HG03103 (cell line): Measurements from ENCODE around the gene LRP1B.
"Not testable (repeated sequence)": the region's sequence is repeated elsewhere in the genome, so short reads cannot be mapped to it uniquely, and the experiment has no call there.

ENCODE experiments used
- ATAC-seq: cut with Tn5 transposase; IDR thresholded peaks from one replicate; pipeline ENCODE4 v1.9.1; 2021; ENCODE audit warnings: low read depth; ENCODE audit not compliant: unreplicated experiment

LRP1B gene

DNA sequence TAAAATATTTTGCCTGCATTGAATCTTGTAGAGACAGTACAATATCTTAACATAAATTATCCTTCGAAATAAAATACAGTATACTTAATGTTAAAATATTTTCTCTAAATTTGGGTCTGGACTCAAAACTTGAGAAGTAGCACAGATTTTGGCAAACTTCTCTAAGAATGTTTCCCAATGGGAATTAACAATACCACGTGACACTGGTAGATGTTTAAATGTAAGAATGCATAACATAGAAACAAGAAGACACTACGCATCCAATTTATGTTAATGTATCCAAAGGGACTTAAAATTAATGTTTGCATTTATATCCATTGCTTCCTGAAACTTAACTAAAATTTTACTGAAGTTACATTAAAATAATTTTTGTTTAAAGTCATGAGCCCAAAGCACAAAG is 1460.9 kb downstream of the LRP1B start:
- ATAC-seq, result no peak

DNA sequence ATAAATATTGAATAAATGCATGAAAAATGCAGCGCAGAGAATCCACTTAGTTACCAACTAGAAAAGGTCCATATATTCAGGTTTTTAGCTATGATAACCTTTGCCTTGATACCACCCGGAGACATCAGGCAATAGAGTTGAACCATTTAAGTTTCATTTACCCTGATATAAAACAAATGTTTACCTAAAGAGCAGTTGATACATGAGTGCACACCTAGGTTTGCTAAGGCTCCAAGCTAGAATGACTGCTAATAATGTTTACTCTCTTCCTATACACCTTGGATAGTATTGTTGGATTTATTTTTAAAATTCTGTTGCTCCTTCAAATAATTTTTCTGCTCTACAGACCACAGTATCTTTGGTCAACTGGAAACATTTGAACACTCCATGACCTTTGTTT is 1463.6 kb downstream of the LRP1B start:
- ATAC-seq, result no peak

DNA sequence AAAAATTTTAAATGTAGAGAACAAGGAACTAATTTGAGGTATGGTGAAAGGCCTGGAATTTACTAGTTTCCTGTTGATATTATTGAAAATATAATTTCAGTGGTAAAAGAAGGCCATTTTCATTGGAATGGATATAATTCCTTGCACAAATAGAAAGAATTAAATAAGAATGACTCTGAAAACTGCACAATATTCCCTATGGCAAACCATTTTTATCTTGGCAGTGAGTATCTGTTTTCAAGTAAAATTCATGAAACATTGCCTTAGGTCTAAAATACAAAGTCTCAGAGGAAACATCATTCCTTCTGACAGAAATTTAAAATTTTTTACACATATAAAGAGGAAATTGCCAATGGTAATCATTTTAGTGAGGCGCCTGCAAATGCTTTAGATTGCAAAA is 1468.3 kb downstream of the LRP1B start:
- no peak for ATAC-seq

DNA sequence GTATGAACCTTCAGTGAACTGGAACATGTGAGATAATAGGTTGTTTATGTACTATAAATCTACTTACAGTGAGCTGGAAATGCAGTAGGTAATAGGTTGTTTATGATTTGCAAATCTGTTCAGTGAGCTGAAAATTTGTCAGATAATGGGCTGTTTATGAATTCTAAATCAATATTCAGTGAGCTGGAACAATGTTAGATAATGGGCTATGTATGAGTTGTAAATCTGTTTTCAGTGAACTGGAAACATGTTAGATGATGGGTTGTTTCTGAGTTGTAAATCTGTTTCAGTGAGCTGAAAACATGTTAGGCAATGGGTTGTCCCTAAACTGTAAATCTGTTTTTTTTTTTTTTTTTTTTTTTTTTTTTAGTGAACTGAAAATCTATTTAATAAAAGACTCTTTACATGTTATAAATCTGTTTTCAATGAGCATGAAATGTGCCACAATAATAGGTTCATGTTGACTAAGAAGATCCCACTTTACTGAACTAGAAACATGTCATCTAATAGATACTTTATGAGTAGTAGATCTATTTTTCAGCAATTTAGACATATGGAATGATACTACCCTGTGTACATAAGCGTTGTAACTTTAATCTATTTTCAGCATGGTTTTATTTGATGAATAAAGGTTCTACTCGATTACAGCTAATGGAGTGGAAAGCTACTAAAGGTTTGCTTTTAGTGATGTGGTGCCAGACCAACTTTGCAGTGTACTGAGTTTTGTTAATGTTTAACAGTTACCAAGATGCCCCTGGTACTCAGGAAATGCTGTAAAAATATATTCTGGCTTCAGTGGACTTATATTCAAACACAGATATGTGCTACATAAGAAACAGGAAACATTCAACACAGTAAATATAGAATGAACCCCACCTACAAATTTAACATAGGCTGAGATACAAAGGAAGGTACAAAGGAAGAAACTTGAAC is 1471.8 kb downstream of the LRP1B start:
- ATAC-seq, result no peak

DNA sequence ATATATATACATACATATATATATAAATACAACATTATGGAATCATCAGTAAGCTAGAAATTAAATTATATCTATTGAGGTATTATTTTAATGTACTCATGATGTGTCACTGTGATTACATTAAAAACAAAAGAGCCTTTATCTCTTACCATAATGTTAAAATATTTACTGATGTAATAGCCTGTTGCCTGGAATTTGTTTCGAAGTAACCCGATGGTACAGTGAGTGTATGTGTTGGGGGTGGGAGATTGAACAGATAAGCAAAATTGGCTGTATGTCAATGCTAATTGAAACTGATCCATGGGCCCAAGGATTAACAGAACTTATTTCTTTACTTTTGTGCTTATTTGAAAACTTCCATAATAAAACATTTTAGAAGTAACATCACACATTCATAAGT is 1473.2 kb downstream of the LRP1B start:
- ATAC-seq, result no peak

DNA sequence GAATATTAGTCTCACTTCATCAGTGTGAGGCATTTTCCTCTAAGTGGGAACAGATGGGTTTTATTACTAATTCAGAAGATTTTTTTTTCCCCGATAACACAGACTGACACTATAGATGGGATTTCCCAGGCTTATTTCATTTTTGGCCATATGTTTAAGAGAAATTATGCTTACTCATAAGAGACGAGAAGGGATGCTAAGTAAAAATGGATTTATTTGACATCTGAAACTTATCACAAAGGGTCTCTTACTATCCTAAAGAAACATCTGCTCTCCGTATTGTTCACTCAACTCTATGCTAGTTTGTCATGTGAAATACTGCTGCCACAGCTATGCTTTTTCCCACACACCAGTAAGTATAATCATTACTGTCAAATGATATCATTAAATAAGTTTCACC is 1476.3 kb downstream of the LRP1B start:
- no peak for ATAC-seq

DNA sequence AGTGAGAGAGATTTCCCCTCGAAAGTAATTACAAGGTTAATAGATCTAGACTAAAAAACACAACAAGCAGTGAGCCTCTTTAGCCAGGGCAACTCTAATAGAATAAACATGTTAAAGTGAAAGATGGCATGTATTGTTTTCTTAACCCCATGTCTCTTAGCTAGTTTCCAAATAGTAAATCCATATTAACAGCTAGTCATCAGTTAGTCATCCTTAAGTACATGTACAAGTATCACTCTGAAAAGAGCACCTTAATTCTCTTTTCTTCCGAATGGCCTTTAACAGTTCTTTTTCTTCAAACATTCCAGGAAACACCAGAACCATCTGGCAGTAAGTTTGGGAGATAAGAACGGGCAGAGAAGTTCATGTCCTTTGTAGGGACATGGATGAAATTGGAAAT is 1480.0 kb downstream of the LRP1B start:
- ATAC-seq, result no peak

DNA sequence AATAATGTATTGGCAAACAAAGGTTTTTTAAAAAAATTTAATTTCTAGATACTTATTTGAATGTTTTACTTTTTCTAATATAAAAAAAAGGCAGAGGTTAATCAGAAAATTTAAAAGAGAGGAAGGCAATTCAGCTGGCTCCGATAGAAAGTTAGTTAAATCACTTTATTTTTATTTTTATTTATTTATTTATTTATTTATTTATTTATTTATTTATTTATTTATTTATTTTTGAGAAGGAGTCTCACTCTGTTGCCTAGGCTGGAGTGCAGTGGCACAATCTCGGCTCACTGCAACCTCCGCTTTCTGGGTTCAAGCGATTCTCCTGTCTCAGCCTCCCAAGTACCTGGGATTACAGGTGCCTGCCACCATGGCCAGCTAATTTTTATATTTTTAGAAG is 1480.7 kb downstream of the LRP1B start:
- not testable (repeated sequence) for ATAC-seq

DNA sequence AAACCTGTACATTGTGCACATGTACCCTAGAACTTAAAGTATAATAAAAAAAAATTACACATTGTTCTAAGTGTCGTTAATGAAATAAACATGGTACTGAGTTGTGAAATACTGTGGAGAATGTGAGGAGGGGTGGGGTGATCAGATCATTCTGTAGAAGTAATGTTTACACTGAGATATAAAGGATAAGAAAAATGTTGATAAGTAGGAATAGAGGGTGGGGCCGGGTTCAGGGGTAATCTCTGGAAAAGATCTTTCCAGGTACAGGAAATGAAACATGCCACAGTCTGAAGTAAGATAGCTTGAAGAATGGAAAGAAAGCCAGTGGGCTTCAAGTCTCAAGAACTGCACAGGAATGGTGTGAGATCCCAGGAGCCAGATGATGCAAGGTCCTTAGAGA is 1482.4 kb downstream of the LRP1B start:
- no peak for ATAC-seq

DNA sequence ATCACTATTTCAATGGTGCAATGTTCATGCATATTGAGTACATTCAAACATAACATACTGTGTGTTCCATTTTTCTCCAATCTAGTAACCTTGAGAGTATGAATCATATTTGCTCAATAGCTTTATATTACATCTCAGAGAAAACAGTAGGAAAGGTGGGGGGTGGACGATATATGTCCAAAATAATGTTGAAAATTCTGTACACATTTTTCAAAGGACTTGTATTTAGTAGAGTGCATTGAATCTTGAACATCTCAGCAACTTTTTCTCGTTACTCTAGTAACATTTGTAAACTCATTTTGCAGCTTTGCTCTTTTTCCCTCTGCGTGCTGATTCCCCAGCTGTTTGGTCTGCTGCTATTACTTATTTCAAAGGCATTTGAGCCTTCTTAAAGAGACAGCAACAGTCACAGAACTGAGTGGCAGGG is 1487.0 kb downstream of the LRP1B start:
- ATAC-seq, result no peak

DNA sequence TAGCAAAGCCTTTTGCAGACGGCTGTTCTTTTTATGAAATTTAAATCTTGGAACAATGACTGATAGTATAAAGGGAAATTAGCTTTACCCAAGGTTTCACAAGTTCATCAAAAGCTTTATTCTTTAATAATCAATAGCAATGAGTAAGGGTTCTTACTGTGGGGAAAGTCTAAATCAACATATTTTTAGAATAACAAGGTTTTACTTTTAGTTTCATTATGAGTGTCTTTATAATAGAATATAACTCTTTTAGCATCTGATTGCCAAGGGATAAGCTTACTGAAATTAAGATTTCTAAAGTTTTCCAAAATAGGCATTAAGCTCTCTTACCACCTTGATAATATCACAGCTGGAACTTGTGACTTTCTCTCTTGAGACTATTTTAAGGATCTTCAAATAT is 1489.7 kb downstream of the LRP1B start:
- ATAC-seq, result no peak

DNA sequence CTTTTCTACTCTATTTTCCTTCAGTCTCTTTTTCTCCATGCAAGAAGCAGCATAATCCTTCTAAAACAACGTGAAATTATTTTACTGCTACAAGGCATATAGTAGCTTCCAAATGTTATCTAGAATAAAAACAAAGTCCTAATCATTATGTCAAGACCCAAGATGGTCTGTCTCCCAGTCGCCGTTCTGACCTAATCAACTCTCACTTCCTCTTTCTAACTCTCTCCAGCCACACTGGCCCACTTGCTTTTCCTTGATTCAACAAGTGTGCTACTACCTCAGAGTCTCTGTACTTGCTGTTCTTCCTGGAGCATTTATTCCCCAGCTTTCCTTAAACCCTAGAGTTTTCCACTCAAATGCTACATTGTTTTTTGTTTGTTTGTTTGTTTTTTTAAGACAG is 1491.2 kb downstream of the LRP1B start:
- ATAC-seq, result peak; percentile 77

DNA sequence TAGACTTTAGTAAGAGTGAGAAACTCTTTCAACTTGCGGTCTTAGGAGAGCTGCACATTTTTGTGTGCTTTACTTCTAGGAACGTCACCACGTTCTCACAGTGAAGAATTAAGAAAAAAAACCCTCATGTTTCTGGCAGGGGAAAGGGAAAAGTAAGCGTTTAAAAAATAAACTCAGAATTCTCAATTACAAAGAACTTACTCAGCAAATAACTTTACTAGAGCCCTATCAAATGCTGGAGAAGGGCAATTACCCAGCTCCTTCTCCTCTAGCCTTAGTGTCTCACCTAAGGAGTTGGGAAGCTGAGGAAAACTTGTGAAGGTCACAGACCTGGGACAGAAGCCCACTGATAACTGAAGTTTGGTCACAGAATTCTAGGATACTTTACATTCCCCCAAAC is 1500.3 kb downstream of the LRP1B start:
- no peak for ATAC-seq

DNA sequence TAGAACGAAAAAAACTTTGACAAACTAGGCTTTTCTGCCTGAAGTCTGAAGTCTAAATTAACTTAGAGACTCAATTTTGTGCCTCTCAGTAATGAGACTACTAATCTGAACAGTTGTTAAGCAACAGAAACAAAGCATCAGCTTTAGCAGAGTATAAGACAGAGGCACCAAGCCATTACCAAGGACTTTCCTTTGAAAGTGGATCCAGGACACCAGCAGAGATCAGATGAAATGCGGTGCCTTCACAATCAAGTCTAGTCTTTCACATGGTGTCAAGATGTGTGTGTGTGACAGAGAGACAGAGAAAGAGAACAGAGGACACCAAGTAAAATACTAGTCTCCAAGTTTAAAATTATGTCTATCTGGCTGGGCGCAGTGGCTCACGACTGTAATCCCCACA is 1502.9 kb downstream of the LRP1B start:
- no peak for ATAC-seq

DNA sequence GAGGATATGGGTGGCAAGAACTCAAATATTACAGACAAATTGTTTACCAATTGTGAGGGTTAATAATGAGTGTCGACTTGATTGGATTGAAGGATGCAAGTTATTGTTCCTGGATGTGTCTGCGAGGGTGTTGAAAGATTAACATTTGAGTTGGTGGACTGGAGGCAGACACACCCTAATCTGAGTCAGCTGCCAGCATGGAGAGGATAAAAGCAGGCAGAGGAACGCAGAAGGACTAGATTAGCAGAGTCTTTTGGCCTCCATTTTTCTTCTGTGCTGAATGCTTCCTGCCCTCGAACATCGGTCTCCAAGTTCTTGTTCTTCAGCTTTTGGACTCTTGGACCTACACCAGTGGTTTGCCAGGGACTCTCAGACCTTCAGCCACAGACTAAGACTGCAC is 1503.7 kb downstream of the LRP1B start:
- no peak for ATAC-seq

DNA sequence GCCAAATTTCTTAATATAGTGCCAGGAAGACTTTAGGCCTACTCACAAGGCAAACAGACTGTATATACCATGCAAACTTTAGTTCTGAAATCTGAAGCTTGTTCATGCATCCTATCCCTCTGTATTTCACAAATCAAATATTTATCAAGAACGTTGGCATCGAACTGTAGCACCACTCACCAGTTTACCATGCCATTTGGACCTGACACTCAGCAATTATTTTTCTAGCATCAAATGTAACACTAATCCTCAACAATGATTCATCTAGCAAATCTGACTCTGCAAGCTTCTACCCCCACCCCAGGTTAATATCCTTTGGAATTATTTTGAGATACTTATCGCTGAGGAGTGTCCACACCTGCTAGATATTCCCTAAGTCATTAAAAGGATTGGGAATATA is 1506.6 kb downstream of the LRP1B start:
- ATAC-seq, result no peak

DNA sequence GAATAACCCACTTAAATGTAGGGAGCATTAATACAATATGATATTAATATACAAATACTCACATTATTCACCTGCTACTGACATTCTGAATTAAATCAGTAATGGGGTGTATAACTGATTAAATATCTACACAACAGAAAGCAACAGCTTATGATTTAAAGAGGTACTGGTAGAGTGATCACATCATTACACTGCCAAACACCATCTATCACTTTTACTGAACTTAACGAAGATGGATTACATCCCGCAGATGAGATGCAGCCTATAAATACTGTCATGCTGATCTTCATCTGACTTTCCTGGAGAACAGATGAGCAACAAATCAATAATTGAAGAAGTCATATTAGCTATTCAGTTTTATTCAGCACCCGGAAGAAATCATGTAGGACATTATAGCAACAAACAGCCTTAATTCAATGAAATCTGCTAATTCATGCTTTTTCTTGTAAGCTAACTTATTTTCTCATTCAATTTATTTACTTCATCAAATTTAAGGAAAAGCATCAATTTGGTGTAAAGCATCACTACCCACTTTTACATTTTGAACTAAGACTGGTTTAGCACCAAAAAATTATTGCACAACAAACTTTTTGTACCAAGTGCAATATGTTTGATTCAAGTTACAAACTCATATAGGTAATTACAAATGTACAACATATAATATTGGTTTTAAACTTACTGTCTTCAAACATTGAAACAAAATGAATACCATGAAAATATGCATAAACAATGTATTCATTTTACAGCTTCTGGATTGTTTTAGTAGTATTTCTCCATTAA is 1509.0 kb downstream of the LRP1B start:
- no peak for ATAC-seq

DNA sequence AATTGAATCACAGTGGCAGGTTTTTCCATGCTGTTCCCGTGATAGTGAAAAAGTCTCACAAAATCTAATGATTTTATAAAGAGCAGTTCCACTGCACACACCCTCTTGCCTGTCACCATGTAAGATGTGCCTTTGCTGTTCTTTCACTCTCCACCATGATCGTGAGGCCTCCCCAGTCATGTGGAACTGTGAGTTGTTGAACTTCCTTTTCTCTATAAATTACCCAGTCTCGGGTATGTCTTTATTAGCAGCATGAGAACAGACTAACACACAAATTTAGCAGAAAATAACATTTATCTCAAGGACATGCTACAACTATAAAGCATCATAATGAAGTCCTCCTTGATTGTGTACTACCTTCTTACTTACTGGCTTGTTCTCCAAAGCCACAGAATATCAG is 1526.0 kb downstream of the LRP1B start:
- ATAC-seq, result no peak

DNA sequence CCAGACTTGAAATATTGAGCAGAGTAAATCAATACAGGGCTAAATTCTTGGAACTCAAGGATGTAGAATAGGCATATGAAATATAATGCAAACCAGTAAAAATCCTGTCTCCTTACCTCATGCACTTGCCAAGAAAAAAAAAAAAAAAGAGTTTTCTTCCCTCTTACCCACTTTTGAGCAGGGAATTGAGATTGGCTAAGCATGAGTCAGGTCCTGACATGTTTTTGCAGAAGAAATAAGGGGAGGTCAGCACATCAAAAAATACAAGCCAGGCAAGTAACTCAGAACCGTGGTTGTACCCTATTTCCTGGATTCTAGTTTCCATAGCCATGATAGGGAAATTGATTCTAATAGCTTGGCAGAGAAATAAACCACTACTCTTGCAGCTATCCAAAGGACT is 1526.7 kb downstream of the LRP1B start:
- no peak for ATAC-seq

DNA sequence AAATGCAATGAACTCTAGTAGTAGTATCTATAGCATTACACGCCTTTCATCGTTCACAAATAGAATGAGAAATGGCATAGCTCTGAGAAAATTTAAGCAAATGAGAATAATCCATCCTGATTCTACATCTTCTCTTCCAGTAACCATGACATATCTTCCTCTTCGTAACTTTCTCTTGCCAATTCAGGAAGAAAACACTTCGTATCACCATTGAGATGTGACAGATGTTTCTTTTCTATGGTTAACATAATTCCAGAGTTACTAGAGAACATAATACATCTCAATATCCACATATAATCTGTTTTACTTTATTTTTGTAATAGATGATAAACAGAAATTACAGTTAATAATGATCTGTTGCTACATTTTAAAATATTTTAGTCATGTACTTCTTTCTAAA is 1527.4 kb downstream of the LRP1B start:
- ATAC-seq, result no peak

DNA sequence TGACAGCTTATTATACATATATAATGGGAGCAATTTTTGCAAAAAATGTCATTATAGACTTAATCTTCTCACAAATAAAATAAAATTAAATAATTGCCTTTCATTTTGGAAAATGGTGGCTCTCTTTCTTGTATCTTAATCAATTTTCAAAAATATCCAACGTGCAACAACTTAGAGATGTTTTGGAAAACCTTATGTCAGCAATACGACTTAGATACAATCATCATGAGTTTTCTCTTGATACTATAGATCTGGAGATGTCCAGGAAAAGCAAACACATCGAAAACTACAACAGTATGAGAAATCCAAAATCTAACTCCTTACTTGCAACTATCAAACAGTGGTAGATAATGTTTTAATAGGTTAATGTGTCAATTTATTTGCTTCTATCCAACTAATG is 1529.0 kb downstream of the LRP1B start:
- ATAC-seq, result no peak

DNA sequence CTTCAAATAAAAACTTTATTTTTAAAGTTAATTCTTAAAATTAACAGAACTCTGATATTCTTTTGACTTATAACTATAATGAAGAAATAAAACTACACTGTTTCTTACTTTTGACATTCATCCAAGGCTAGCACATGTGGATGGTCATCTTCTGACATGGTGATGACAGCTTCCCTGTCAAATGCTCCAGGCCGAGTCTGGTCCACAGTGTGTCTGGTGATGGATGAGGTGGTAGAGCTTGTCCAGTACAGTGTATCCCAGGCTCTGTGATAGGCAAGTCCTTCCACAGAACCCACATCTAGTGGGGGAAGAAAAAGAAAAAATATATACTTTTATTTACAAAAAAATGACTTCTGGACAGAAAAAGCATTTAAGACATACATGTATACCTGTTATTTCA is 1529.5 kb downstream of the LRP1B start:
- ATAC-seq, result no peak
